Measurements from ENCODE around the gene POLR2J3.
"Not testable (repeated sequence)": the region's sequence is repeated elsewhere in the genome, so short reads cannot be mapped to it uniquely, and the experiment has no call there.

POLR2J3 gene

GRCh38 chr7:102583495-102583894, 11.1 kb upstream of the POLR2J3 start:
- DNase-seq (ENCODE audit: low read depth) = not testable (repeated sequence)

GRCh38 chr7:102581722-102582121, 9.3 kb upstream of the POLR2J3 start:
- DNase-seq (ENCODE audit: low read depth) = not testable (repeated sequence)

- DNase-seq (ENCODE audit: low read depth) = not testable (repeated sequence)
Measured at GRCh38 chr7:102578486-102578885, 6.1 kb upstream of the POLR2J3 start.

- not testable (repeated sequence) for DNase-seq (ENCODE audit: low read depth)
Measured at GRCh38 chr7:102577315-102578240, 5.2 kb upstream of the POLR2J3 start.

DNA sequence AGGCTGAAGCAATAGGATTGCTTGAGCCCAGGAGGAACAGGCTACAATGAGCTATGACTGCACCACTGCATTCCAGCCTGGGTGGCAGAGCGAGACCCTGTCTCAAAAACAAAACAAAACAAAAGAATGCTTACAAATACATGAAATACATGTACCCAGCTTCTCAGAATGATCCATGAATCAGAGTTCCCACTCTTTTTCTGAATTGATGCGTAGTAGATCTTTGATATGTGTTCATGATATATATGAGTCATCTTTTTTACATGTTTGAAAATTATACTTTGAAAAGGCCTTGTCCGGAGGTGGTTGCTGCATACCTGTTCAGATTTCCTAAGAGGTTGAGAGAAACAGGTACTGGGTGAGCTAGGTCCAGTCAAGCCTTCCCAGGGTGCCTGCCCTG, 4.0 kb upstream of the POLR2J3 start:
- not testable (repeated sequence) for DNase-seq (ENCODE audit: low read depth)

GRCh38 chr7:102574607-102575006, 2.2 kb upstream of the POLR2J3 start:
- DNase-seq (ENCODE audit: low read depth) = not testable (repeated sequence)

GRCh38 chr7:102568620-102569019, 3.8 kb downstream of the POLR2J3 start:
- DNase-seq (ENCODE audit: low read depth) = not testable (repeated sequence)

GRCh38 chr7:102550808-102551422, 21.5 kb downstream of the POLR2J3 start, which contains the start of gene SPDYE2:
TSS of gene SPDYE2 (plus strand) at chr7:102551226. CDS start at chr7:102553256, 2,030 bp downstream.
- DNase-seq (ENCODE audit: low read depth) = not testable (repeated sequence)

DNA sequence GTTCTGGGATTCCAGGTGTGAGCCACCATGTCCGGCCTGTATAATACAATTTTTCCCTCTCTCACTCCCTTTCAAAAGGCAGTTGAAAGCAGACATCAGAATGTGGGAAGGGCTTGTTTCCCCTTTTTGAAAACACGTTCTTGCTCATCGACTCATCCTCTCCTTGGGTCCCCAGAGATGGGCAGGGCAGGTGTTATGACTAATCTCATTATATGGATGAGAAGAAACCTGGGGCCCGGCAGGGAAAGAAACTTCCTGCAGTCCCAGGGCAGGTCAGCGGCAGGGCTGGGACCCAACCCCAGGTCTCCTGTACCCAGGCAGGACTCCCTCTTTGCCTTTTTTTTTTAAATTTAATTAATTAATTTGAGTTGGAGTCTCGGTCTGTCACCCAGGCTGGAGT, 26.0 kb downstream of the POLR2J3 start:
- DNase-seq (ENCODE audit: low read depth) = not testable (repeated sequence)

DNA sequence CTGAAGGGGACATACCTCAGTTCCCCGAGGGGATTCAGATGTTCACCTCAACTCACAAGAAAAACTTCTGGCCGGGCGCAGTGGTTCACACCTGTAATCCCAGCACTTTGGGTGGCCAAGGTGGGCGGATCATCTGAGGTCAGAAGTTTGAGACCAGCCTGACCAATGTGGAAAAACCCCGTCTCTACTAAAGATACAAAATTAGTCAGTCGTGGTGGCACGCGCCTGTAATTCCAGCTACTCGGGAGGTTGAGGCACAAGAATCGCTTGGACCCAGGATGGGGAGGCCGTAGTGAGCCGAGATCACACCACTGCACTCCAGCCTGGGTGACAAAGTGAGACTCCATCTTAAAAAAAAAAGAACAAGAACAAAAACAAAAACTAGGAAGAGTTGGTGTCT, 27.1 kb downstream of the POLR2J3 start:
- not testable (repeated sequence) for DNase-seq (ENCODE audit: low read depth)

- not testable (repeated sequence) for DNase-seq (ENCODE audit: low read depth)
Measured at GRCh38 chr7:102544372-102544771, 28.0 kb downstream of the POLR2J3 start.

- DNase-seq (ENCODE audit: low read depth) = not testable (repeated sequence)
Measured at GRCh38 chr7:102543596-102543995, 28.8 kb downstream of the POLR2J3 start, which contains the start of gene UPK3BL2. TSS of gene UPK3BL2 (minus strand) at chr7:102543696. CDS start at chr7:102543636, 60 bp downstream.

DNA sequence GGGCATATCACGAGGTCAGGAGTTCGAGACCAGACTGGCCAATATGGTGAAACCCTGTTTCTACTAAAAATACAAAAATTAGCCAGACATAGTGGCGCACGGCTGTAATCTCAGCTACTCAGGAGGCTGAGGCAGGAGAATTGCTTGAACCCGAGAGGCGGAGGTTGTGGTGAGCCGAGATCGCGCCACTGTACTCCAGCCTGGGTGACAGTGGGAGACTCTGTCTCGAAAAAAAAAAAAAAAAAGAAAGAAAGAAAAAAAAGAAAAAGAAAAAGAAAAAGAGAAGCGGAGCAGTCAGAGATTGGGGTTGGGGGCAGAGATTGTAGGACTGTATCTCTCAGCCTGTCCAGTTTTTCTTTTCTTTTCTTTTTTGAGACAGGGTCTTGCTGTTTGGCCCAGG, 29.6 kb downstream of the POLR2J3 start:
- not testable (repeated sequence) for DNase-seq (ENCODE audit: low read depth)

DNA sequence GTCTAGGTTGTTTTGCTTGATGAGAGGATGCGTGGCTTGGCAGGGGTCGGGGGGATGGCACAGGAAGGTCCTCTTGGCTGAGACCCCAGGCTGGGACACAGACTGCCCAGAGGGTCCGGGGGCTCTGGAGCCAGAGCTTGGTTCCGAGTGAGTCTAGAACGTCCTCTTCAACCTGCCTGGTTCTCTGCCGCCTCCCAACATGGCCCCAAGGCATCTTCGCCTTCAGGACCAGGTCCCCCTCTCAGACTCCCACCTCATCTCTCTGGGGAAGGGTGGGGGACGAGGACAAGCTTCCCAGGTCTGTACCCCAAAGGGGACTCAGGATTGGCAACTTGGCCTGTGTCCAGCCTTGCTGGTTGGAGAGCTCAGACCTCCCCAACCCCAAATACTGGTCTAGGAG, 30.3 kb downstream of the POLR2J3 start:
- DNase-seq (ENCODE audit: low read depth) = not testable (repeated sequence)

DNA sequence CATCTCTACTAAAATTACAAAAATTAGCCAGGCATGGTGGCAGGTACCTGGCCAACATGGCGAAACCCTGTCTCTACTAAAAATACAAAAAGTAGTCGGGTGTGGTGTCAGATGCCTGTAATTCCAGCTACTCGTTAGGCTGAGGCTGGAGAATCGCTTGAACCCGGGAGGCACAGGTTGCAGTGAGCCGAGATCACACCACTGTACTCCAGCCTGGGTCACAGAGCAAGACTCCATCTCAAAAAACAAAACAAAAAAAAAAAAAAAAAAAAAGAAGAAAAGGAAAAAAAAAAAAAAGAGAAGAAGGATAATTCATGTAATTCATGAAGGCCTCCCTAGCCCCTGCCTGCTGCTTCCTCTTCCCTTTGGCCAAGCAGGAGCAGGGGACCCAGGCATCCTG, 31.8 kb downstream of the POLR2J3 start:
- not testable (repeated sequence) for DNase-seq (ENCODE audit: low read depth)

DNA sequence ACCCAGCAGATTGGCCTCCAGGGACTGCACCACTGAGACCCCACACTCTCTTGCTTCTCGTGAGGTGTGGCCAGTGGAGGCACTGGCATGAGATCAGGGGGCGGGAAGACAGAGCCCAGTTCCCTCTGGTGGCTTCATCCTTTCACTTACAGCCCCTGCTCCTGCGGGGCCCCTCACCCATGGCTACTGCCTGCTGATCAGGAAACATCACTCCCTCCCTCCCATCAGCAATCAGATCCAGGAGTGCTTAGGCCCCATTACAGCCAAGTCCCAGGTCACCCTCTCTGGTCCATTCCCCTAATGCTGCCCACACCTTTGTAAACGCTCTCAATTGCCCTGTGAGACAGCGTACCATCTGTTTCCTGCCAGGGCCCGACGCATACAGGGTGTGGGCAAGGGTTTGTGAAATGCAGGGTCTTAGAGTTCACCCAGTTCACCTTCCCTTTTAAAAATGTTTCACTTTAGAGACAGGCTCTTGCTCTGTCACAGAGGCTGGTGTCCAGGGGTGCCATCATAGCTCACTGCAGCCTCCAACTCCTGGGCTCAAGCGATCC, 37.2 kb downstream of the POLR2J3 start:
- DNase-seq (ENCODE audit: low read depth) = not testable (repeated sequence)

DNA sequence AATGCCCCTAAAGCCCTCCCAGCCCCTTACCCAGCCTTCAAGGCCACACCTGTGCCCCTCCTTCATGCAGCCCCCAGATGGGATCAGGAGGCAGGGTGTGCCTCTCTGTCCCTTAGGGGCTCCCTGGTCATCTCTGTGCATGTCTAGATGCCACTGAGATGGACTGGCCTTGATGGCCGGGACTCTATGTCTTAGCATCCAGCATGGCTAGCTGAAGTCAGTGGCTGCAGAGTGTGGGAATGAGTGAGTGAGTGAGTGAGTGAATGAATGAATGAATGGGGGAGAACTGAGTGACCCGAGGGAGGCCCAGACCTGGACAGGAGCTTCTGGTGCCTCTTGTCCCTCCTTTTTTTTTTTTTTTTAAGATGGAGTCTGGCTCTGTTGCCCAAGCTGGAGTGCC, 40.3 kb downstream of the POLR2J3 start:
- not testable (repeated sequence) for DNase-seq (ENCODE audit: low read depth)

DNA sequence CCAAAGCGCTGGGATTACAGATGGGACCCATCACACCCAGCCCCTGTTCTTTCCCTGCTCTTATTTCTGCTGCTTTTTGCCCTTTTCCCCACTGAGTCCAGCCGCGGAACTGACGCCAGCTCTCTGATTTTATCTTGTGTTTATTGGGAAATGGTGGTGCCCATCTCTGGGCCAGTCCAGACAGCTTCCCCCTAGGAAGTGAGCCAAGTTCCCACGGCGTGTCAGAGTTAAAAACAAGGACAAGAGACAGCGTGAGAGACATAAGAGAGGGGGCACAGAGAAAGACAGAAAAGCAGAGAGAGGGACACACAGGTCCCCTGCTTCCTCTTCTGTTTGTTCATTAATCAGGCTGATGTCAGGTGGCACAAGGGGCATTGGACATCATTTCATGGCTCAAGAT, 40.8 kb downstream of the POLR2J3 start:
- DNase-seq (ENCODE audit: low read depth) = not testable (repeated sequence)

DNA sequence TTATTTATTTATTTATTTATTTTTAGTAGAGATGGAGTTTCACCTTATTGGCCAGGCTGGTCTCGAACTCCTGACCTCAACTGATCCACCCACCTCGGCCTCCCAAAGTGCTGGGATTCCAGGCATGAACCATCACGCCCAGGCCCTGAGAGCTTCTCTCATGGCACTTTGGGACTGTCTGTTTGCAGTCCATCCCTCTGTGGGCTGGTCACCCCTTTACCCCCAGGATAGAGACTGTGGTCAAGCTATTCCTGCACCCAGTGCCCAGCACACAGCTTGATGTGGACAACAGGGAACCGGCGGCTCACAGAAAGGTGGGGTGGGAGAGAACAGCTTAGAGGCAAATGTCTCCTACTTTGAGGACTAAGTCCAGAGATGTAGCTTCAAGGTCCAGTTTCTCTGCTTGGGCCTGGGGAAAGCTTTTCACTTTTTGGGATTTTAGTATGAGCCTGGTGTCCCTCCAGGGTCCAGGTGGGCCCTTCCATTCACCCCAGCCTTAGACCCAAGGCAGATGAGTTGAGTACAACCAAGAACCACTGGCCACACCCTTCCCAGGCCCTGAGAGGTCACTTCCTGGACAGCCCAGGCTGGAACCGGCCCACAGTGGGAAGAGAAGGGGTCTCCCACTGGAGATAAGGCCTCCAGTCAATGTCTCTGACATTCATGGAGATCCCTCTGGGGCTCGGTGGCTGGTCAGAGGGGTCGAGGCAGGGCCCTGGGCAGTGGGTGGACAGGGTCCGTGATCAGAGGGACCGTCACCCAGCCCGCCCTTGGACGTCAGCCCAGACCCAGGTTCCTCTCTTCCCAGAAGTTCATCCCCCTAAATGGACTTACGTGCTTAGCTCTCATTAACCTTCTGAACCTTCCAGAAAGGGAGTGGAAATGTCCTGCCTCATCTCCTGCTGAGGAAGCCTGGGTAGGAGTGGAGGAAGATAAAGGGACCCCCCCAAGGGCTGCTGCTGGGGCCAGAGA, 44.3 kb downstream of the POLR2J3 start:
- not testable (repeated sequence) for DNase-seq (ENCODE audit: low read depth)

DNA sequence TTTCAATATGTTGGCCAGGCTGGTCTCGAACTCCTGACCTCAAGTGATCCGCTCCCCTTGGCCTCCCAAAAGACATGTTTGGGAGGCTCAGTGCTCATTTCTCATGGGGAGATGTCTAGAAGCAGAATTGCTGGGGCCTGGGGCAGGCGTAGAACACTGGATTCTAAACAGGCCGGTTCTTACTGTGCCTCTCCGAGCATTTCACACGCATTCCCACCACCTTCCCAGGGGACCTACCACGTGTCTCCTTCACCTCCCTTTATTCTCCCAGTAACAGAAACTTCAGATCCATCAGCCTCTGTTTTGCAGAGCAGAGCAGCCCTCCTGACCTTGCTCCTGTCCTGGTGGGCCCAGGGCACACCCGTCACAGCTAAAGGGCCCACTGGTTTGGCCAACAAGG, 45.2 kb downstream of the POLR2J3 start:
- DNase-seq (ENCODE audit: low read depth) = not testable (repeated sequence)

DNA sequence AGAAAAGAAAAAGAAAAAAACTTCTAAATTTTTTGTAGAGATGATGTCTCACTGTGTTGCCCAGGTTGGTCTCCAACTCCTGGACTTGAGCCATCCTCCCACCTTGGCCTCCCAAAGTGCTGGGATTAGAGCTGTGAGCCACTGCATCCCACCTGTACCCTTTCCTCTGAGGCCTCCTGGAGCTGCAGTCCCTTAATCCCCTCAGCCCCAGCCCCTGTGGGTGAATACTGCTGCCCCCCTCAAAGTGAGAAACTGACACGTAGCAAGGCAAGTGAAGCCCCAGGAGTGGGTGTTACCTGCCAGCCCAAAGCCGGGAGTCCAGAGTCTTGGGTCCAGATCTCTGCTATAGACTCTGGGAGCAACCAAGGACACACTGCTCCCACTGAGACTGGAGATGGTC, 47.6 kb downstream of the POLR2J3 start:
- not testable (repeated sequence) for DNase-seq (ENCODE audit: low read depth)
